GM18873 (cell line): ENCODE data around the gene SMIM8.

Source experiments
- ATAC-seq: cut with Tn5 transposase; IDR thresholded peaks from one replicate; pipeline ENCODE4 v1.9.1; 2021; ENCODE audit warnings: mild to moderate bottlenecking, moderate library complexity, moderate number of reproducible peaks; ENCODE audit not compliant: unreplicated experiment, low FRiP score

The SMIM8 gene

DNA sequence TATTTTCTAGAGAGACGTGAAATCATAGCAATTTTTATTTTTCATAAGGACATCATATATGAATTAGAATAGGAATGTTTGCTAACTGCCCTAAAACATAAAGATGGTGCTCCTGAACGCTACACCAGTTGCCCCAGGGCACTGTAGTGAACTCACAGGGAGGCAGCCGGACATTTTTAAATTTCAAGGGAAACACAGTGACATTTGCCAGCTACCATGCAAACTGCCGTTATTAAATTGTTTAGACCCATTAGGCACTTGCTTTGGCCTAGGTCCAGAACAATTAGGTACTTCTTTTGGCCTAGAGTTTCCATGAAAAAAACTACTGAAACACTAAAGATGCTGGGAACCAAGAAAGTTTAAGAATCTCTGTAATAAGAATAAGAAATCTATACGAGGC is 60.5 kb downstream of the SMIM8 start:
- no peak for ATAC-seq

- no peak for ATAC-seq
Measured at GRCh38 chr6:87384038-87384437, 61.6 kb downstream of the SMIM8 start.

DNA sequence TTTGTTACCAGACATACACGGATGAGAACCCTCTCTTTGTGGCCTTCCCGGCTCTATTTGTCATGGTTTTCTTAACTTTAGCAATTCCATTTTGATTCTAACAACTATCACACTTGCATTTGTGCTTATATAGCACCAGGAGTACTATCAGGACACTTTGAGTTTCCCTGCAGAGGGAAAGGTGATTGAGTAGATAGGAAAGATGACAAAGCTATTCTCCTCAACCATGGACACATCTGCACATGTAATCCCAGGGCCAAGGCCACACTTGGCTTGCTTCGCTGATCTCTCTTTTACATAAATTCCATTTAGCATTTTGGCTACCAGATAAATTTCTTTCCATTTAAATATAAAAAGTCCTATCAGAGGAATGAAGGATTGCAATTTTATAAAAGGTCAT is 62.1 kb downstream of the SMIM8 start:
- no peak for ATAC-seq

GRCh38 chr6:87391334-87391733 is 68.9 kb downstream of the SMIM8 start:
- no peak for ATAC-seq
